DOHH2 (cell line): Measurements from ENCODE around the gene HERC4.

Source experiments
- EZH2phosphoT487 ChIP-seq: fragments of 200-600 bp; sonication (generic); IDR thresholded peaks from 2 replicates; pipeline ENCODE4 v1.6.1; 2017; ENCODE audit warnings: borderline replicate concordance, mild to moderate bottlenecking, antibody characterized with exemption, low read length, moderate library complexity, mixed read lengths
- TF ChIP-seq, protein P1 (sequence below): fragments of 200-600 bp; sonication (generic); IDR thresholded peaks from one replicate; pipeline ENCODE4 v1.5.1; 2014; ENCODE audit warnings: antibody characterized with exemption, mild to moderate bottlenecking, low read depth, low read length; ENCODE audit not compliant: poor library complexity, severe bottlenecking

DNA sequence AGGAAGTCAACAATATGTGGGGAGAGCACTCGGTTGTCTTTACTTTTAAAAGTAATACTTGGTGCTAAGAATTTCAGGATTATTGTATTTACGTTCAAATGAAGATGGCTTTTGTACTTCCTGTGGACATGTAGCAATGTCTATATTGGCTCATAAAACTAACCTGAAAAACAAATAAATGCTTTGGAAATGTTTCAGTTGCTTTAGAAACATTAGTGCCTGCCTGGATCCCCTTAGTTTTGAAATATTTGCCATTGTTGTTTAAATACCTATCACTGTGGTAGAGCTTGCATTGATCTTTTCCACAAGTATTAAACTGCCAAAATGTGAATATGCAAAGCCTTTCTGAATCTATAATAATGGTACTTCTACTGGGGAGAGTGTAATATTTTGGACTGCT is 157.9 kb downstream of the HERC4 start:
- TF ChIP-seq, protein P1, sequence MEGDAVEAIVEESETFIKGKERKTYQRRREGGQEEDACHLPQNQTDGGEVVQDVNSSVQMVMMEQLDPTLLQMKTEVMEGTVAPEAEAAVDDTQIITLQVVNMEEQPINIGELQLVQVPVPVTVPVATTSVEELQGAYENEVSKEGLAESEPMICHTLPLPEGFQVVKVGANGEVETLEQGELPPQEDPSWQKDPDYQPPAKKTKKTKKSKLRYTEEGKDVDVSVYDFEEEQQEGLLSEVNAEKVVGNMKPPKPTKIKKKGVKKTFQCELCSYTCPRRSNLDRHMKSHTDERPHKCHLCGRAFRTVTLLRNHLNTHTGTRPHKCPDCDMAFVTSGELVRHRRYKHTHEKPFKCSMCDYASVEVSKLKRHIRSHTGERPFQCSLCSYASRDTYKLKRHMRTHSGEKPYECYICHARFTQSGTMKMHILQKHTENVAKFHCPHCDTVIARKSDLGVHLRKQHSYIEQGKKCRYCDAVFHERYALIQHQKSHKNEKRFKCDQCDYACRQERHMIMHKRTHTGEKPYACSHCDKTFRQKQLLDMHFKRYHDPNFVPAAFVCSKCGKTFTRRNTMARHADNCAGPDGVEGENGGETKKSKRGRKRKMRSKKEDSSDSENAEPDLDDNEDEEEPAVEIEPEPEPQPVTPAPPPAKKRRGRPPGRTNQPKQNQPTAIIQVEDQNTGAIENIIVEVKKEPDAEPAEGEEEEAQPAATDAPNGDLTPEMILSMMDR: no peak
- TF ChIP-seq EZH2phosphoT487: no peak
